COR-L47 (cell line): Measurements from ENCODE around the gene LRP3.

Source experiments
- DNase-seq: peaks from one replicate; lab custom pipeline; 2025; lab: John Stamatoyannopoulos, UW

Gene LRP3

GRCh38 chr19:33252971-33253370 lies 58.8 kb downstream of the LRP3 start:
- DNase-seq = no peak

- no peak for DNase-seq
Observed at GRCh38 chr19:33254245-33254824, 60.2 kb downstream of the LRP3 start.

- no peak for DNase-seq
Observed at GRCh38 chr19:33255781-33256180, 61.7 kb downstream of the LRP3 start.

GRCh38 chr19:33256261-33256660 lies 62.1 kb downstream of the LRP3 start:
- no peak for DNase-seq

GRCh38 chr19:33257828-33258227 lies 63.7 kb downstream of the LRP3 start:
- DNase-seq = no peak
